ENCODE measurements around the gene CLOCK. TPM values are rescaled to one million over a fixed set of nuclear protein-coding genes. Genes with fewer than 3 reads are reported as not detected.

Gene CLOCK
- total and polyA plus RNA-seq, 9 of the 15 experiments (the other 6 are each of a cell fraction or from before 2014, with no cell fraction given), result 3.7 to 14.4 (median 9.4) TPM

DNA sequence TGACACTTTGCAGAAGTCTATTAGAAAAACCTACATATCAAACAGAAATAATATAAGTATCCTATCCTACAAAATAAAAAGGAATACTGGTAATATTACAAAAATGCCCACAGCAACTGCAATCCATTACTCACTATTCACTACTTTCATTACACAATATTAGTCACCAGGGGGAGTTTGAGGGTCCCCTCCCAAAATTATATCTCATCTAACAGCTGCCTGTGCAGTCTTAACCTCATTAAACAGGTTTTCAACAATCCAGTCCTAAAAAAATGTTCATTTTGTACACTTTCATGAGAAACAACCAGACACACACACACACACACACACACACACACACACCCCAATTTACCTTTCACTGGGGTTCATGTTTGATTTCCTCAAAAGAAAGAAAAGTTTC is 2.9 kb downstream of the CLOCK start (continued):
- TF ChIP-seq, protein P1, sequence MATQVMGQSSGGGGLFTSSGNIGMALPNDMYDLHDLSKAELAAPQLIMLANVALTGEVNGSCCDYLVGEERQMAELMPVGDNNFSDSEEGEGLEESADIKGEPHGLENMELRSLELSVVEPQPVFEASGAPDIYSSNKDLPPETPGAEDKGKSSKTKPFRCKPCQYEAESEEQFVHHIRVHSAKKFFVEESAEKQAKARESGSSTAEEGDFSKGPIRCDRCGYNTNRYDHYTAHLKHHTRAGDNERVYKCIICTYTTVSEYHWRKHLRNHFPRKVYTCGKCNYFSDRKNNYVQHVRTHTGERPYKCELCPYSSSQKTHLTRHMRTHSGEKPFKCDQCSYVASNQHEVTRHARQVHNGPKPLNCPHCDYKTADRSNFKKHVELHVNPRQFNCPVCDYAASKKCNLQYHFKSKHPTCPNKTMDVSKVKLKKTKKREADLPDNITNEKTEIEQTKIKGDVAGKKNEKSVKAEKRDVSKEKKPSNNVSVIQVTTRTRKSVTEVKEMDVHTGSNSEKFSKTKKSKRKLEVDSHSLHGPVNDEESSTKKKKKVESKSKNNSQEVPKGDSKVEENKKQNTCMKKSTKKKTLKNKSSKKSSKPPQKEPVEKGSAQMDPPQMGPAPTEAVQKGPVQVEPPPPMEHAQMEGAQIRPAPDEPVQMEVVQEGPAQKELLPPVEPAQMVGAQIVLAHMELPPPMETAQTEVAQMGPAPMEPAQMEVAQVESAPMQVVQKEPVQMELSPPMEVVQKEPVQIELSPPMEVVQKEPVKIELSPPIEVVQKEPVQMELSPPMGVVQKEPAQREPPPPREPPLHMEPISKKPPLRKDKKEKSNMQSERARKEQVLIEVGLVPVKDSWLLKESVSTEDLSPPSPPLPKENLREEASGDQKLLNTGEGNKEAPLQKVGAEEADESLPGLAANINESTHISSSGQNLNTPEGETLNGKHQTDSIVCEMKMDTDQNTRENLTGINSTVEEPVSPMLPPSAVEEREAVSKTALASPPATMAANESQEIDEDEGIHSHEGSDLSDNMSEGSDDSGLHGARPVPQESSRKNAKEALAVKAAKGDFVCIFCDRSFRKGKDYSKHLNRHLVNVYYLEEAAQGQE (IDR thresholded peaks at IDR 0.05; ENCODE audit: borderline replicate concordance), result peak; percentile 71
- TF ChIP-seq, protein P1 (CRISPR knock-in tag; IDR thresholded peaks at IDR 0.05; ENCODE audit: low read depth), result no peak
- TF ChIP-seq HLTF (IDR thresholded peaks at IDR 0.05), result 0 out of 2 replicates have a peak, but pooled peaks have one; percentile 43
- no peak for TF ChIP-seq KLF13 (tag; IDR thresholded peaks at IDR 0.05; ENCODE audit: borderline replicate concordance, low read depth)
- TF ChIP-seq FOXJ3 (CRISPR knock-in tag; IDR thresholded peaks at IDR 0.05), result no peak
- no peak for TF ChIP-seq PTRF (tag; IDR thresholded peaks at IDR 0.05)
- no peak for TF ChIP-seq TCF3 (CRISPR knock-in tag; IDR thresholded peaks at IDR 0.05)
- 0 out of 2 replicates have a peak, but pooled peaks have one; percentile 28 for TF ChIP-seq JUND (IDR thresholded peaks at IDR 0.05; ENCODE audit: borderline replicate concordance, low read depth, low read length)
- no peak for TF ChIP-seq JUND (tag; IDR thresholded peaks at IDR 0.05; ENCODE audit: borderline replicate concordance, low read depth, low read length)
- TF ChIP-seq, protein P2, sequence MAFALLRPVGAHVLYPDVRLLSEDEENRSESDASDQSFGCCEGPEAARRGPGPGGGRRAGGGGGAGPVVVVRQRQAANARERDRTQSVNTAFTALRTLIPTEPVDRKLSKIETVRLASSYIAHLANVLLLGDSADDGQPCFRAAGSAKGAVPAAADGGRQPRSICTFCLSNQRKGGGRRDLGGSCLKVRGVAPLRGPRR (CRISPR knock-in tag; IDR thresholded peaks at IDR 0.05), result no peak
- TF ChIP-seq, protein P3, sequence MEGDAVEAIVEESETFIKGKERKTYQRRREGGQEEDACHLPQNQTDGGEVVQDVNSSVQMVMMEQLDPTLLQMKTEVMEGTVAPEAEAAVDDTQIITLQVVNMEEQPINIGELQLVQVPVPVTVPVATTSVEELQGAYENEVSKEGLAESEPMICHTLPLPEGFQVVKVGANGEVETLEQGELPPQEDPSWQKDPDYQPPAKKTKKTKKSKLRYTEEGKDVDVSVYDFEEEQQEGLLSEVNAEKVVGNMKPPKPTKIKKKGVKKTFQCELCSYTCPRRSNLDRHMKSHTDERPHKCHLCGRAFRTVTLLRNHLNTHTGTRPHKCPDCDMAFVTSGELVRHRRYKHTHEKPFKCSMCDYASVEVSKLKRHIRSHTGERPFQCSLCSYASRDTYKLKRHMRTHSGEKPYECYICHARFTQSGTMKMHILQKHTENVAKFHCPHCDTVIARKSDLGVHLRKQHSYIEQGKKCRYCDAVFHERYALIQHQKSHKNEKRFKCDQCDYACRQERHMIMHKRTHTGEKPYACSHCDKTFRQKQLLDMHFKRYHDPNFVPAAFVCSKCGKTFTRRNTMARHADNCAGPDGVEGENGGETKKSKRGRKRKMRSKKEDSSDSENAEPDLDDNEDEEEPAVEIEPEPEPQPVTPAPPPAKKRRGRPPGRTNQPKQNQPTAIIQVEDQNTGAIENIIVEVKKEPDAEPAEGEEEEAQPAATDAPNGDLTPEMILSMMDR (IDR thresholded peaks at IDR 0.05 in 2 of 3, conservative IDR thresholded peaks at IDR 0.05 in 1 of 3; ENCODE audit: insufficient read depth in 2 of 3, low read depth in 1 of 3, low read length in 3 of 3), result peak; percentile 10 to 57 (median 48); a peak in 4 of 6 replicates
- TF ChIP-seq, protein P4, sequence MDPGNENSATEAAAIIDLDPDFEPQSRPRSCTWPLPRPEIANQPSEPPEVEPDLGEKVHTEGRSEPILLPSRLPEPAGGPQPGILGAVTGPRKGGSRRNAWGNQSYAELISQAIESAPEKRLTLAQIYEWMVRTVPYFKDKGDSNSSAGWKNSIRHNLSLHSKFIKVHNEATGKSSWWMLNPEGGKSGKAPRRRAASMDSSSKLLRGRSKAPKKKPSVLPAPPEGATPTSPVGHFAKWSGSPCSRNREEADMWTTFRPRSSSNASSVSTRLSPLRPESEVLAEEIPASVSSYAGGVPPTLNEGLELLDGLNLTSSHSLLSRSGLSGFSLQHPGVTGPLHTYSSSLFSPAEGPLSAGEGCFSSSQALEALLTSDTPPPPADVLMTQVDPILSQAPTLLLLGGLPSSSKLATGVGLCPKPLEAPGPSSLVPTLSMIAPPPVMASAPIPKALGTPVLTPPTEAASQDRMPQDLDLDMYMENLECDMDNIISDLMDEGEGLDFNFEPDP (CRISPR knock-in tag; IDR thresholded peaks at IDR 0.05), result no peak
- TF ChIP-seq ARID2 (IDR thresholded peaks at IDR 0.05), result no peak
- TF ChIP-seq ADNP (tag; IDR thresholded peaks at IDR 0.05), result 0 out of 2 replicates have a peak, but pooled peaks have one; percentile 30
- peak; percentile 45; the same call in 1 of the 2 replicates for TF ChIP-seq DPF2 (IDR thresholded peaks at IDR 0.05)
- no peak for TF ChIP-seq ZNF644 (tag; IDR thresholded peaks at IDR 0.05; ENCODE audit: low read depth)
- peak in 1 of 2 experiments; percentile 31; a peak in 3 of 4 replicates for TF ChIP-seq RAD21 (CRISPR knock-in tag; conservative IDR thresholded peaks at IDR 0.05 in 1 of 2, IDR thresholded peaks at IDR 0.05 in 1 of 2)
- TF ChIP-seq NCOR1 (IDR thresholded peaks at IDR 0.05), result no peak

Data from K562 (cell line).